NB4 (cell line): ENCODE results near the gene MATK.

Experiments used
- MYC ChIP-seq: IDR thresholded peaks from 2 replicates; pipeline ENCODE4 v1.6.1; 2011; ENCODE audit warnings: low read depth, low read length
- POLR2A ChIP-seq: IDR thresholded peaks from 2 replicates; pipeline ENCODE4 v1.6.1; 2011; ENCODE audit warnings: mild to moderate bottlenecking; ENCODE audit not compliant: insufficient read length; ENCODE audit errors: extremely low read depth
- TF ChIP-seq, protein P1 (sequence below): IDR thresholded peaks from one replicate; pipeline ENCODE4 v1.5.1; 2012; ENCODE audit warnings: low read depth, low read length
- TF ChIP-seq, protein P2 (sequence below): IDR thresholded peaks from 2 replicates; pipeline ENCODE4 v1.6.1; 2011; ENCODE audit warnings: low read depth, low read length

DNA sequence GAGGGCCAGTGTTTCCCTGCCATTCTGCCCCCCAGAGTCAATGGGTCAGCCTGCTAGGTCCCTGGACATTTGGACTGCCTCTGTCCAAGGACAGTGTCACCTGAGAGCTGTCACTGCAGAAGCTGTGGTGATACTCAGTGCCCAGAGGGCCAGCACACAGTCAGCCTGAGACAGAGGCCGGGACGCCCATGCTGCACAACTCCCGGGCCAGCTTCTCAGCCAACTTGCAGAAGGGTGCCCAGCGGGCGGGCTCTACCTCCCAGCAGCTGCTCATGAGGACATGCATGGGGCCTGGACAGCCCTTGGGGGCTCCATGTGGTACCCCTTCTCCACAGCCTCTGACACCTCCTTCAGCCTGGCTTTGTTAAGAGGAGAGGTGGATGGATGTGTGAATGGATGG, 10.3 kb downstream of the MATK start:
- TF ChIP-seq, protein P1, sequence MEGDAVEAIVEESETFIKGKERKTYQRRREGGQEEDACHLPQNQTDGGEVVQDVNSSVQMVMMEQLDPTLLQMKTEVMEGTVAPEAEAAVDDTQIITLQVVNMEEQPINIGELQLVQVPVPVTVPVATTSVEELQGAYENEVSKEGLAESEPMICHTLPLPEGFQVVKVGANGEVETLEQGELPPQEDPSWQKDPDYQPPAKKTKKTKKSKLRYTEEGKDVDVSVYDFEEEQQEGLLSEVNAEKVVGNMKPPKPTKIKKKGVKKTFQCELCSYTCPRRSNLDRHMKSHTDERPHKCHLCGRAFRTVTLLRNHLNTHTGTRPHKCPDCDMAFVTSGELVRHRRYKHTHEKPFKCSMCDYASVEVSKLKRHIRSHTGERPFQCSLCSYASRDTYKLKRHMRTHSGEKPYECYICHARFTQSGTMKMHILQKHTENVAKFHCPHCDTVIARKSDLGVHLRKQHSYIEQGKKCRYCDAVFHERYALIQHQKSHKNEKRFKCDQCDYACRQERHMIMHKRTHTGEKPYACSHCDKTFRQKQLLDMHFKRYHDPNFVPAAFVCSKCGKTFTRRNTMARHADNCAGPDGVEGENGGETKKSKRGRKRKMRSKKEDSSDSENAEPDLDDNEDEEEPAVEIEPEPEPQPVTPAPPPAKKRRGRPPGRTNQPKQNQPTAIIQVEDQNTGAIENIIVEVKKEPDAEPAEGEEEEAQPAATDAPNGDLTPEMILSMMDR, result no peak
- TF ChIP-seq, protein P2, sequence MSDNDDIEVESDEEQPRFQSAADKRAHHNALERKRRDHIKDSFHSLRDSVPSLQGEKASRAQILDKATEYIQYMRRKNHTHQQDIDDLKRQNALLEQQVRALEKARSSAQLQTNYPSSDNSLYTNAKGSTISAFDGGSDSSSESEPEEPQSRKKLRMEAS, result no peak
- no peak for TF ChIP-seq POLR2A
- no peak for TF ChIP-seq MYC
